ENCODE data around the gene MMP12. TPM values are rescaled to one million over a fixed set of nuclear protein-coding genes. Genes with fewer than 3 reads are reported as not detected.
A peak's percentile ranks its signal among the peaks of the same experiment; 100 is the strongest.

The MMP12 gene
- not detected for total RNA-seq

- 74 to 82% methylated on average over 4 of the region's 4 CpGs for WGBS, 2 donors
- Histone ChIP-seq H3K9me3 (no peaks in the 10 kb centered on the region), H3K27me3 (no peaks in the 10 kb centered on the region), H3K36me3 (no peaks in the 10 kb centered on the region), H3K4me1 (no peaks in the 10 kb centered on the region), H3K4me3 (replicated peaks in 1 of 3) (no peak within 1 kb of the TSS), H3K27ac (no peak within 1 kb of the TSS)
- intact Hi-C loops (cut with DNase I), result no loop called here
- TF ChIP-seq, protein P1, sequence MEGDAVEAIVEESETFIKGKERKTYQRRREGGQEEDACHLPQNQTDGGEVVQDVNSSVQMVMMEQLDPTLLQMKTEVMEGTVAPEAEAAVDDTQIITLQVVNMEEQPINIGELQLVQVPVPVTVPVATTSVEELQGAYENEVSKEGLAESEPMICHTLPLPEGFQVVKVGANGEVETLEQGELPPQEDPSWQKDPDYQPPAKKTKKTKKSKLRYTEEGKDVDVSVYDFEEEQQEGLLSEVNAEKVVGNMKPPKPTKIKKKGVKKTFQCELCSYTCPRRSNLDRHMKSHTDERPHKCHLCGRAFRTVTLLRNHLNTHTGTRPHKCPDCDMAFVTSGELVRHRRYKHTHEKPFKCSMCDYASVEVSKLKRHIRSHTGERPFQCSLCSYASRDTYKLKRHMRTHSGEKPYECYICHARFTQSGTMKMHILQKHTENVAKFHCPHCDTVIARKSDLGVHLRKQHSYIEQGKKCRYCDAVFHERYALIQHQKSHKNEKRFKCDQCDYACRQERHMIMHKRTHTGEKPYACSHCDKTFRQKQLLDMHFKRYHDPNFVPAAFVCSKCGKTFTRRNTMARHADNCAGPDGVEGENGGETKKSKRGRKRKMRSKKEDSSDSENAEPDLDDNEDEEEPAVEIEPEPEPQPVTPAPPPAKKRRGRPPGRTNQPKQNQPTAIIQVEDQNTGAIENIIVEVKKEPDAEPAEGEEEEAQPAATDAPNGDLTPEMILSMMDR (IDR thresholded peaks at IDR 0.05), result no peak
- TF ChIP-seq POLR2A (IDR thresholded peaks at IDR 0.05), result no peak
- no peak for DNase-seq
Observed at GRCh38 chr11:102874852-102875251, at the start of gene MMP12. Gene MMP12, minus strand, starts transcription at chr11:102874982. Its CDS starts 45 bp downstream, at chr11:102874937.

- H3K4me3 ChIP-seq (replicated peaks in 1 of 3), result no peak overlapping the region
- no peaks in the 10 kb centered on the region for H3K27me3 ChIP-seq
- H3K9me3 ChIP-seq, result no peaks in the 10 kb centered on the region
- intact Hi-C loops (cut with DNase I), result no loop called here
- no peaks in the 10 kb centered on the region for H3K36me3 ChIP-seq
- H3K4me1 ChIP-seq, result no peaks in the 10 kb centered on the region
- TF ChIP-seq POLR2A (IDR thresholded peaks at IDR 0.05), result no peak
- TF ChIP-seq, protein P1 (IDR thresholded peaks at IDR 0.05), result no peak
- WGBS, 2 donors, result 59 to 73% methylated on average over 3 of the region's 3 CpGs
- no peak overlapping the region for H3K27ac ChIP-seq
- no peak for DNase-seq
Observed at GRCh38 chr11:102921587-102922220, 46.9 kb upstream of the MMP12 start.

DNA sequence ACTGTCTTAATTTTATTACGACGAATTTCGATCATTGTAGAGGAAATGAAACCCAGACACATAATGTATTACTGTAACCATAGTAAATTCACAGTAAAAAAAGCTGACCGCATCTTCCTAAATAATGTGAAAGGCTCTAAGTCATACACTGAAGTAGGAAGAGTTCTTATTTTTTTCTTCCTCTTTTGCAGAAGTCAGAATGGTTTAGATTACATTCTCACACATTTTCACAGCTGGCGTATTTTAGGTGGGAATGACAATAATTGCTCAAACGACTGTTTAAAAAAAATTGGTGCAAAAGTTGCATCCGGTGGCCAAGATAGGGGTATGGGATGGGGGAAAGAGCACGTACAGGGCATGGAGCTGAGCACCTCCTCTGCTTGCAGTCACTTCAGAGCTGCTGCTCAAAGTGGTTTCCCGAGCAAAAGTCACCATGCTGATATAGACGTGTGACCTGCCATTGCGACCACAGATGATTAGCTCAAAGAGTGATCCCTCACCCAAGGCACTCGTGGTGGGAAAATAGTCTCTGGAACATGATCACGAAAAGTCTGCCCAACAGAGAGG lies 45.4 kb upstream of the MMP12 start:
- intact Hi-C loops (cut with DNase I), result no loop called here

GRCh38 chr11:102915044-102915375 lies 40.2 kb upstream of the MMP12 start:
- no peak for DNase-seq
- TF ChIP-seq, protein P1 (IDR thresholded peaks at IDR 0.05), result no peak
- no peak for TF ChIP-seq POLR2A (IDR thresholded peaks at IDR 0.05)
- H3K4me1 ChIP-seq, result no peaks in the 10 kb centered on the region
- no peaks in the 10 kb centered on the region for H3K36me3 ChIP-seq
- intact Hi-C loops (cut with DNase I), result no loop called here
- no peak overlapping the region for H3K4me3 ChIP-seq (replicated peaks in 1 of 3)
- H3K27ac ChIP-seq, result no peak overlapping the region
- no peaks in the 10 kb centered on the region for H3K9me3 ChIP-seq
- H3K27me3 ChIP-seq, result no peaks in the 10 kb centered on the region

More for the DNA sequence above, 45.4 kb upstream of the MMP12 start:
- WGBS, 2 donors, result 85 to 86% methylated on average over 13 of the region's 13 CpGs
- no peaks in the 10 kb centered on the region for H3K36me3 ChIP-seq
- TF ChIP-seq POLR2A (IDR thresholded peaks at IDR 0.05), result no peak
- no peaks in the 10 kb centered on the region for H3K9me3 ChIP-seq
- no peak overlapping the region for H3K27ac ChIP-seq
- DNase-seq, result no peak
- H3K4me1 ChIP-seq, result no peaks in the 10 kb centered on the region
- no peak overlapping the region for H3K4me3 ChIP-seq (replicated peaks in 1 of 3)
- H3K27me3 ChIP-seq, result no peaks in the 10 kb centered on the region

DNA sequence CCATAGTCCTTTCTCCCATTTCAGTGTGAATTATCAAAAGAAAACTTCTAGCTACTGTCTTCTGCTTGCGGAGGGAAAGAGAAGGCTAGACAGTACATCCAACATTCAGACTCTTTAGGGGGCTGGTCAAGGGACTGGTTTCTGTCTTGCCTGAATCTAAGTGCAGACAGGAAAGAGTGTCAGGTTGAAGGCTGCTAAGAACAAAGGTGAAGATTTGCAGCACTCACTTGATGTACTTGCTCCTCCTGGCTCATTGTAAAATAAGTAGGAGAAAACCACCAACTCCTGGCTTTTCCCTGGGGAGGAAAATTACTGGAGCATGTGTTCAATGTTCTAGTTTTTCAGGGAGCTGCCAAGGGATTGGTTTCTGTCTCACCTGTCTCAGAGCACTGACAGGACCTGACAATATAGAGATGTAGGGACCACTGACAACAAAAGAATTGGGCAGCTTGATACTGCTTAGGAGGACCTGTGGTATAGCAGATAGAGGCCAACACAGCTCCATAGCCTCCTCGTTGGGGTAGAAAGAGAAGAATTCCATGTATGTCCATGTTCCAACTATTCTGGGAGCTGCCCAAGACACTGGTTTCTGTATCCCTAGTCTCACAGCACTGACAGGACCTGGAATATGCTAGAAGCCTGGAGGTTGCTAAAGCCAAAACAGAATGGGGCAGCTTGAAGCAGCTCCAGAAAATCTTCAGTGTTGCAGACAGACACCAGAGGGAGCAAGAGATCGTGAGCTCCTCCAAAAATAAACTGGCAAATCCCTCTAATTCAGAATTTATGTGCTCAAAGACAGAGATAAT lies 39.7 kb upstream of the MMP12 start:
- no peaks in the 10 kb centered on the region for H3K27me3 ChIP-seq
- intact Hi-C loops (cut with DNase I), result no loop called here
- H3K4me3 ChIP-seq (replicated peaks in 1 of 3), result no peak overlapping the region
- TF ChIP-seq, protein P1 (IDR thresholded peaks at IDR 0.05), result peak in 2 of 6 experiments; percentile 33 to 36
- TF ChIP-seq POLR2A (IDR thresholded peaks at IDR 0.05), result no peak
- H3K9me3 ChIP-seq, result no peaks in the 10 kb centered on the region
- no peak overlapping the region for H3K27ac ChIP-seq
- H3K4me1 ChIP-seq, result no peaks in the 10 kb centered on the region
- DNase-seq, result no peak
- 33 to 41% methylated on average over 3 of the region's 3 CpGs for WGBS, 2 donors
- no peaks in the 10 kb centered on the region for H3K36me3 ChIP-seq
